Vagina (tissue), 2 donors: Measurements from ENCODE around the gene PPP2R3A.

ENCODE experiments used
- POLR2A ChIP-seq, 2 donors: fragments of 450-650 bp; IDR thresholded peaks; one replicate each; pipeline ENCODE4 v1.6.1; 2017; ENCODE audit warnings: antibody characterized with exemption in 2 of 2, mild to moderate bottlenecking in 2 of 2, moderate library complexity in 2 of 2
- POLR2AphosphoS5 ChIP-seq, 2 donors: sonication (generic); formaldehyde crosslinking; IDR thresholded peaks; one replicate each; pipeline ENCODE4 v1.9.0; 2017; ENCODE audit warnings: antibody characterized with exemption in 2 of 2, mild to moderate bottlenecking in 2 of 2, low read depth in 1 of 2; ENCODE audit not compliant: insufficient read depth in 1 of 2
- TF ChIP-seq, protein P1 (sequence below), 3 experiments: fragments of 450-650 bp in 2 of 3; fragments of 200-600 bp in 1 of 3; sonication (generic) in 1 of 3; IDR thresholded peaks; one replicate each; pipeline ENCODE4 v1.5.1; 2017 to 2019; ENCODE audit warnings: antibody characterized with exemption in 3 of 3, mild to moderate bottlenecking in 2 of 3, moderate library complexity in 2 of 3

DNA sequence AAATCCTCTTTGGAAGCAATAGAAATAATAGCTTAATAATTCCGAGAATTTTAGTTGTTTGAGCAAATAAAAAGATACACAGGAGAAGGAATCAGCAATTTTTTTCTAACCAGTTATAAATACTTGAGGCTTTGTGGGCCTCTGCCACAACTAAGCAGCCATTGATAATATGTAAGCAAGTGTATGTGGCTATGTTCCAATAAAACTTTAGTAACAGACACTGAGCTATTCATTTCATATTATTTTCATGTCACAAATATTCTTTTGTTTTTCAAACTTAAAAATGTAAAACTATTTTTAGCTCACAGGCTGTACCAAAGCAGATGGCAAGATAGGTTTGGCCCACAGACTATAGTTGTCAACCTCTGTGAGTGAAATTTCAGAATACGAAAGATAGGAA, 145.0 kb downstream of the PPP2R3A start:
- TF ChIP-seq, protein P1, sequence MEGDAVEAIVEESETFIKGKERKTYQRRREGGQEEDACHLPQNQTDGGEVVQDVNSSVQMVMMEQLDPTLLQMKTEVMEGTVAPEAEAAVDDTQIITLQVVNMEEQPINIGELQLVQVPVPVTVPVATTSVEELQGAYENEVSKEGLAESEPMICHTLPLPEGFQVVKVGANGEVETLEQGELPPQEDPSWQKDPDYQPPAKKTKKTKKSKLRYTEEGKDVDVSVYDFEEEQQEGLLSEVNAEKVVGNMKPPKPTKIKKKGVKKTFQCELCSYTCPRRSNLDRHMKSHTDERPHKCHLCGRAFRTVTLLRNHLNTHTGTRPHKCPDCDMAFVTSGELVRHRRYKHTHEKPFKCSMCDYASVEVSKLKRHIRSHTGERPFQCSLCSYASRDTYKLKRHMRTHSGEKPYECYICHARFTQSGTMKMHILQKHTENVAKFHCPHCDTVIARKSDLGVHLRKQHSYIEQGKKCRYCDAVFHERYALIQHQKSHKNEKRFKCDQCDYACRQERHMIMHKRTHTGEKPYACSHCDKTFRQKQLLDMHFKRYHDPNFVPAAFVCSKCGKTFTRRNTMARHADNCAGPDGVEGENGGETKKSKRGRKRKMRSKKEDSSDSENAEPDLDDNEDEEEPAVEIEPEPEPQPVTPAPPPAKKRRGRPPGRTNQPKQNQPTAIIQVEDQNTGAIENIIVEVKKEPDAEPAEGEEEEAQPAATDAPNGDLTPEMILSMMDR (IDR thresholded peaks at IDR 0.05) = no peak
- TF ChIP-seq POLR2A (IDR thresholded peaks at IDR 0.05) = no peak
- no peak for TF ChIP-seq POLR2AphosphoS5 (IDR thresholded peaks at IDR 0.05; ENCODE audit: insufficient read depth in 1 of 2, low read depth in 1 of 2)
